NCI-H748 (cell line): ENCODE results near the gene DZIP1.
"Not testable (repeated sequence)": the region's sequence is repeated elsewhere in the genome, so short reads cannot be mapped to it uniquely, and the experiment has no call there.

ENCODE experiments used
- DNase-seq: peaks from one replicate; lab custom pipeline; 2025; ENCODE audit not compliant: unreplicated experiment; lab: John Stamatoyannopoulos, UW

DZIP1 gene, protein sequence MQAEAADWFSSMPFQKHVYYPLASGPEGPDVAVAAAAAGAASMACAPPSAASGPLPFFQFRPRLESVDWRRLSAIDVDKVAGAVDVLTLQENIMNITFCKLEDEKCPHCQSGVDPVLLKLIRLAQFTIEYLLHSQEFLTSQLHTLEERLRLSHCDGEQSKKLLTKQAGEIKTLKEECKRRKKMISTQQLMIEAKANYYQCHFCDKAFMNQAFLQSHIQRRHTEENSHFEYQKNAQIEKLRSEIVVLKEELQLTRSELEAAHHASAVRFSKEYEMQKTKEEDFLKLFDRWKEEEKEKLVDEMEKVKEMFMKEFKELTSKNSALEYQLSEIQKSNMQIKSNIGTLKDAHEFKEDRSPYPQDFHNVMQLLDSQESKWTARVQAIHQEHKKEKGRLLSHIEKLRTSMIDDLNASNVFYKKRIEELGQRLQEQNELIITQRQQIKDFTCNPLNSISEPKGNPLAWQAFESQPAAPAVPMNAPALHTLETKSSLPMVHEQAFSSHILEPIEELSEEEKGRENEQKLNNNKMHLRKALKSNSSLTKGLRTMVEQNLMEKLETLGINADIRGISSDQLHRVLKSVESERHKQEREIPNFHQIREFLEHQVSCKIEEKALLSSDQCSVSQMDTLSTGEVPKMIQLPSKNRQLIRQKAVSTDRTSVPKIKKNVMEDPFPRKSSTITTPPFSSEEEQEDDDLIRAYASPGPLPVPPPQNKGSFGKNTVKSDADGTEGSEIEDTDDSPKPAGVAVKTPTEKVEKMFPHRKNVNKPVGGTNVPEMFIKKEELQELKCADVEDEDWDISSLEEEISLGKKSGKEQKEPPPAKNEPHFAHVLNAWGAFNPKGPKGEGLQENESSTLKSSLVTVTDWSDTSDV

DNA sequence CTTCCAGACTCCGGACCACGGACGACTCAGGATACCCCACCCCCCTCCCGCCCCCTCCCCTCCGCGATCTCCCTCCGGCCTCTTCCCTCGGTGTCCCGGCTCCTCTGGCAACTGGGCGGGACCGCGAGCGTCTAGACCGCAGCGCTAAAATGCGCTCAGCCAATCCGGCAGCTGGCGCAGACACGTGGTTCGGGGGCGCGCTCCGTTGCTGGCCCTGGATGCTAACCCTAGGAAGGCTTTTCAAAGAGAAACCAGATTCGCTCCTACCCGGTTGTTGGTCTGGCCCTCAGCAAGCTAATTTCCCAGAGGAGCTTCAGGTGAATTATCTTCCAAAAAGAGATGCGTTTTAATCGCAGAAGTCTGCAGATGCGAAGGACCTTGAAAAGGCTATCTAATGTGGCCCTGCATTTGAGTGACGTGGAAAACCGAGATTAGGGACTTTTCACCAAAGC is at the start of gene DZIP1:
Gene DZIP1, minus strand, starts transcription at position 106 of the 452 bp plus-strand sequence. CDS start 2,677 bp downstream, outside the sequence.
- peak; percentile 86 for DNase-seq

DNA sequence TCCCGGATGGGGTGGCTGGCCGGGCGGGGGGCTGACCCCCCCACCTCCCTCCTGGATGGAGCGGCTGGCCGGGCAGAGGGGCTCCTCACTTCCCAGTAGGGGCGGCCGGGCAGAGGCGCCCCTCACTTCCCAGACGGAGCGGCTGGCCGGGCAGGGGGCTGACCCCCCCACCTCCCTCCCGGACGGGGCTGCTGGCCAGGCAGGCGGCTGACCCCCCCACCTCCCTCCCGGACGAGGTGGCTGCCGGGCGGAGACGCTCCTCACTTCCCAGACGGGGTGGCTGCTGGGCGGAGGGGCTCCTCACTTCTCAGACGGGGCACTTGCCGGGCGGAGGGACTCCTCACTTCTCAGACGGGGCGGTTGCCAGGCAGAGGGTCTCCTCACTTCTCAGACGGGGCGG is 46.5 kb upstream of the DZIP1 start:
- not testable (repeated sequence) for DNase-seq

DNA sequence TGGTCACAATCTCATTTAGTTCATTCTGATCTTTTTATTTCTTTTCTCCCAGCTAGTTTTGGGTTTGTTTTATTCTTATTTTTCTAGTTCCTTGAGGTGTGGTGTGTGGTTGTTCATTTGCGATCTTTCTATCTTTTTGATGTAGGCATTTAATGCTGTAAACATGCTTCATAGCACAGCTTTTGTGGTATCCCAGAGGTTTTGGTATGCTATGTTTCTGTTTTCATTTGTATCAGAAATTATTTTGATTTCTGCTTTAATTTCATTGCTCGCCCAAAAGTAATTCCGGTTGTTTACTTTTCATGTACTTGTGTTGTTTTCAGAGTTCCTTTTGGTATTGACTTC is 45.0 kb upstream of the DZIP1 start:
- DNase-seq = no peak

DNA sequence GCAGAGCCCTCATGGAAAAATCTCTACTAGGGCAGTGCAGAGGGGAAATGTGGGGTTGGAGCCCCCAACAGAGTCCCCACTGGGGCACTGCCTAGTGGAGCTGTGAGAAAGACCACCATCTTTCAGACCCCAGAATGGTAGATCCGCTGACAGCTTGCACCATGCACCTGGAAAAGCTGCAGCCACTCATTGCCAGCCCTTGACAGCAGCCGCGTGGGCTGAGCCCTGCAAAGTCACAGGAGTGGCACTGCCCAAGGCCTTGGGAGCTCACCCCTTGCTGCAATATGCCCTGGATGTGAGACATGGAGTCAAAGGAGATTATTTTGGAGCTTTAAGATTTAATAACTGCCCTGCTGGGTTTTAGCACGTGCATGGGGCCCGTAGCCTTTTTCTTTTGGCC is 40.5 kb upstream of the DZIP1 start:
- DNase-seq = not testable (repeated sequence)

DNA sequence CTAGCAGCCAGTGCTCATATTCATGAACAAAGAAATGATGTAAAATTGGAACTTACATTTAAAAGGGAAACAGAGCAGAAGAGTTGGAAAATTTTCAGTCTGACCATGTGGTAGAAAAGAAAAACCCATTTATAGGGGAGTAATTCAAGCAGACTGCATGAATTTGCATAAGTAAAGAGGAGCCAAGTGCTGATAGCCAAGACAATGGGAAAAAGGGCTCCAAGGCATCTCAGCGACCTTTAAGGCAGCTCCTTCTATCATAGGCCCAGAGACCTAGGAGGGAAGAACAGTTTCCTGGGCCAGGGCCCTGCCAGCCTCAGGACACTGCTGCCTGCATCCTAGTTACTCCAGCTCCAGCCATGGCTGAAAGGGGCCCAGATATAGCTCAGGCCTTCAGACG is 39.9 kb upstream of the DZIP1 start:
- DNase-seq = no peak

DNA sequence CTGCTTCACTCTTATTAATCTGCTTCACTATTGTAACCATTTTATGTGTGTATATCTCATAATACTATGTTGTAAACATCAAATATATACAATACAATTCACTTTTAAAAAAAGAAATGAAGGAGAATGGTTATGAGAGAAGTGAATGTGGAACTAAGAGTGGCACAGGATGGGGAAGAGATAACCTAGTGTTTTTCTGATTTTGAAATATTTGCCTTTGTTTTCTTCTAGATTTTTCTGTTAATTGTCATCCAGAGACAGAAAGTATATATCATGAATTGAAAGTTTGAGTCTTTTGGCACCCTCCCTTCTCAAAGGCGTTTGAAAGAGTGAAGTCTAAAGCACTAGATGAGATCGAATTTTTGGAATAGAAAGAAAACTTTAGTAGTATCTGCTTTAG is 35.2 kb upstream of the DZIP1 start:
- DNase-seq = no peak

DNA sequence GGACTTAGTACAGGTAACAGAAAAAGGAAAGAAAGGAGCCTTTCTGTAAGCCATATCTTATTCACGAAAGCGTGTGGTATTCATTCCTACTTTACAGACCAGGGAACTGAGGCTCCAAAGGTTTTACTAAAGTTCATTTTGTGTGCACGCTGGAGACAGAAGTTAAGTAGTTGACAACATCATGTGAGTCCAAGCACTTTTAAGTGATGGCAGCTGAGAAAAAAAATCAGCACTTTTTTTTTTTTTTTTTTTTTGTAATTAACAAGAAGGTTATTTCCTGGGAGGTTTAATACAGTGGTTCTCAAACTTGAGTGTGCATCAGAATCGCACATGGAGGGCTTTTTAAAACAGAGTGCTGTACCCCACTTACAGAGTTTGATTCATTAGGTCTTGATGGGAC is 34.5 kb upstream of the DZIP1 start:
- DNase-seq = no peak

DNA sequence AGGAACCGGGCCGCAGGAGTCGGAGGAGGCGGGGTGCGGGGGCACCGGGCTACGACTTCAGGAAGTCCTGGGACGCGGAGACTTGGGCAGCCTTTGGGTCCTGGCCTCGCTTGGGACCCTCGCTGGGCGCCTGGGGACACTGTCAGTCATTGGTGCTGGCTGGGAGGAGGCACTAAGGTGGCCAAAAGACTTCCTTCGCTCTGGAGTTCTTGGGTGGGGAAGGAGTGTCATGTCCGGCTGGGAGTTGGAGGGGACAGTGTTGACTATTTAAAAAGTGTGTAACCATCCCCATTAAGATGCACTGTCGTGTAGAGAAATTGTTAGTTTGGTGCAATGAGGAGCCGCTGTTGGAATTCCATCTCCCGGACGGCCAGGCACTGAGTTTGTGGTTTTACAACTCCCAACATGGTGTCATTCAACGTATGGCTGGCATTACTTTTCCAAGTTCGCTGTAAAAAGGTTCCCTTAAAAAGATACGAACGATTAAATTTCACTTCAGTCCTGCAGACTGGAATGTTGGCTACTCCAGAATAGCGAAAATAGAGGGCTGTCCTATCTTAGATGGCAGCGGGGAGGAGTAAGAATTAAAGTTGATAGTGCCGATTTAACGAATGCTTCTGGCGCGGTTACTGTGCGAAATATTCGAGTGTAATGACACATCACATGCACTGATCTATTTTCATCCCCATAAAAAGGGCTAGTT is 33.2 kb upstream of the DZIP1 start:
- DNase-seq = no peak

DNA sequence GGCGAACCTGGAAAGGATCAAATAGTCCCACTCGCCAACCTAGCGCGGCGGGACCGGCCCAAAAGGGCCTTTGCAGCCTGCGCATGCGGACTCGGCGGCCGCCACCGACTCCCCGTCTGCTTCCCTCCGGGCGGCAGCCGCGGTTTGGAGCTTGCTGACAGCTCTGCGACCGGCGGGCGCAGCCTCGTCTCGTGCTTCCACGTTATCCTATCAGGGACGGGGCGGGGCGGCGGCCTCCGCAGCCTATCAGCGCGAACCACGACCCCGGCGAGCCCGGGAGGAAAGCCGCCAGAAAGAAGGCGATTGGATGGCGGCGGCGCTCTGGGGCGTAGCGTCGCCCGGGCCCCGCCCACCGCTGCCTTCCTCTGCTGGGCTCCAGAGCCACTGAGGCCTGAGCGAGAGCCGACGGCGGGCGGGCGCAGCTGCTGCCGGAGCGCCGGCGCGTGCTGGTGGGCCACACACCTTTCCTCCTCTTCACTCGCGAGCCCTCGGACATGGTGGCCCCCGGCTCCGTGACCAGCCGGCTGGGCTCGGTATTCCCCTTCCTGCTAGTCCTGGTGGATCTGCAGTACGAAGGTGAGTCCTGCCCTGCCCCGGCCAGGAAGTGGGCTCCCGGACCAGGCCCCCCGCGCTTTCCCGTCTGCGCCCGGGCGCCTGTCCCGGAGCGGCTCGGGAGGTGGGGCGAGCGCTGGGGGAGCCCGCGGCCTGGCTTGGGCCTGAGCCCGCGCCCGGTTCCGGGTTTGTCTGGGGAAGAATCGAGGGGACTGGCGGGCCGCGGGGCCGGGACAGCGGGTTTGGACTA is 32.5 kb upstream of the DZIP1 start, which contains the start of gene DNAJC3:
Gene DNAJC3, plus strand, starts transcription at position 378 of the 802 bp plus-strand sequence. Its CDS starts 117 bp downstream, at position 495.
- peak; percentile 98 for DNase-seq

DNA sequence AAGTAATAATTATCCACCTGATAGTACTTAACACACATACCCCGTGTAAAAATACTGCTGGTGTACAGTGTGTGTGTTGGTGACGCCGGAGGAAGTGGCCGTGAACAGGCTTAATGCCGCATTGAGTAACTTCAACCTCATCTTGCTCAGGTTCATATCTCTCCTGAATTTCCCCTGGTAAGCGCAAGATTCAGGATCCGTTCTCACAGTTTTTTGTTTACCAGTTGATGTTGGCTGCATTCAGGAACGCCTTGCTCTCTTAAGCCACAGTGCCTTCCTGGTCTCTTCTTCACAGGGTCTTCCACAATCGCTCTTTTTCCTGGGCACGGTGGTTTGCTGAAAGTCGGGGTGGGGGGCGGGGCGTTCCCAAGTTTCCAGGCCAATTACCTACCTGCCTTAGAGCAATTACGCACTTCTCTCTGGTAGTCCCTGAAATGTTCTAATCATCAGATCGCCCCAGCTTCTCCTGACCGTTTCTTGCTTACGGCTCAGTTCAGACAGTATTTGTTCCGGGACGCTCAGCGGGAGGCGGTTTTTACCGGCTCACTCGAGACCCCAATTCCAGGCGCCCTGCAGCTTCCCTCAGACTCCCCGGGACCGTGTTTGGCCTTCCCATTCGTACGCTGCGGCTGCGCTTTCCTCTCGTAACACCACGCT is 31.7 kb upstream of the DZIP1 start:
- DNase-seq = peak; percentile 61

DNA sequence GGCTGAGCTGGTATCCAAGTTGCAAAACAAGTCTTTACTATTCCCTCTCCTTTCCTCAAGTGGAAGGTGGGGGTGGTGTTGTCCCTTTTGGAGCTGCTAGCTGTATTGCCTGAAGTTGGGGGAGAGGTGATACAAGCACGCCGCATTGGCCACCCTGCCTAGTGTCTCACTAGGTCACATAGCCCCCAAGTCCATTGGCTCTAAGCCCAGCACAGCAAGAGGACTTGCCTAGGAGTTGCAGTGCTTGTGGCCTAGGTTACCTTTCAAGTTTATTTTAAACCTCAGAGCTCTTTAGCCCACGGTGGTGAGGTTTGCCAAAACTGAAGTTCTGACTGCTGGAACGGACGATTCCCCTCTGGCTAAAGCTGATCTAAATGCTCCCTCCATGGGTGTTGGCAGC is 27.1 kb upstream of the DZIP1 start:
- no peak for DNase-seq

DNA sequence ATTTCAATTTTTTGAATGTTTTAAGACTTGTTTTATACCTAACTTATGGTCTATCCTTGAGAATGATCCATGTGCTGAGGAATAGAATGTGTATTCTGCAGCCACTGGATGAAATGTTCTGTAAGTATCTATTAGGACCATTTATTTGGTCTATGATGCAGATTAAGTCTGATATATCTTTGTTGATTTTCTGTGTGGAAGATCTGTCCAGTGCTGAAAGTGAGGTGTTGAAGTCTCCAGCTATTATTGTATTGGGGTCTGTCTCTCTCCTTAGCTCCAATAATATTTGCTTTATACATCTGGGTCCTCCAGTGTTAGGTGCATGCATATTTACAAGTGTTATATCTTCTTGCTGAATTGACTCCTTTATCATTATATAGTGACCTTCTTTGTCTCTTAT is 22.7 kb upstream of the DZIP1 start:
- DNase-seq = not testable (repeated sequence)

DNA sequence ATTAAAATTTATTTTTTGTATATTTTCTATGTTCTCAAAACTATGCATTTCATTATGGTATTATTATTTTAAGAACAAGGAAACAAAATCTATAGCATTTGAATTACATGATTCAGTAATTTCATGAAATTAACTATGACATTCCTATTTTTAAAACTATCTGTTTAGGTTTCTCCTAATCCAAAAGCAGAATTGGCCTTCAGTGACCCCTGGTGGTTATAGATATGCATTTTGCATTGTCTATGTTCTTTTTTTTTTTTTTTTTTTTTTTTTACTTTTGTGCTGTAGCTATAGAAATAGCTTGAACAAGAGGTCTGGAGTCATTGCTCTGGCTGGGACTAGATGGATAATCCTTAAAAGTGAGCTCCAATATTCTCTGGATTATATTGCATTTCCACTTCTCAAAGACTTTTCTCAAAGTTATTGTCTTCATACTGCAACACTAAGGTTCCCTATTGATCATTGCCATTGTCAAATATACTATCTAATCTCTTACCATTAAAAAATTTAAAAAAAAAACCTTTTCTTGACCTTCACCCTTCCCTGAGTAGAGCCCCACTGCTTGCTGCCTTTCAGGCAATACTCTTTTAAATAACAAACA is 16.6 kb upstream of the DZIP1 start:
- DNase-seq = peak; percentile 52

DNA sequence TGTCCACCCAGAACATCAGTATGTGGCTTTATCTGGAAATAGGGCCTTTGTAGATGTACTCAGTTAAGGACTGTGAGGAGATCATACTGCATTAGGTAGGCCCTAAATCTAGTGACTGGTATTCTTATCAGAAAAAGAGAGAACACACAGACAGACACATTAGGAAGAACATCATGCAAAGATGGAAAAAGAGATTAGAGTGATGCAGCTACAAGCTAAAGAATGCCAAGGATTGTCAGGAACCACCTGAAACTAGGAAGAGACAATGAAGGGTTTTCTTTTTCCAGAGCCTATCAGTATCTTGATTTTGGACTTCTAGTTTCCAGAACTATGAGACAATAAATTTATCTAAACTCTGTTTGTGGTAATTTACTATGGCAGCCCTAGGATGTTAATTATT is 15.0 kb upstream of the DZIP1 start:
- no peak for DNase-seq

DNA sequence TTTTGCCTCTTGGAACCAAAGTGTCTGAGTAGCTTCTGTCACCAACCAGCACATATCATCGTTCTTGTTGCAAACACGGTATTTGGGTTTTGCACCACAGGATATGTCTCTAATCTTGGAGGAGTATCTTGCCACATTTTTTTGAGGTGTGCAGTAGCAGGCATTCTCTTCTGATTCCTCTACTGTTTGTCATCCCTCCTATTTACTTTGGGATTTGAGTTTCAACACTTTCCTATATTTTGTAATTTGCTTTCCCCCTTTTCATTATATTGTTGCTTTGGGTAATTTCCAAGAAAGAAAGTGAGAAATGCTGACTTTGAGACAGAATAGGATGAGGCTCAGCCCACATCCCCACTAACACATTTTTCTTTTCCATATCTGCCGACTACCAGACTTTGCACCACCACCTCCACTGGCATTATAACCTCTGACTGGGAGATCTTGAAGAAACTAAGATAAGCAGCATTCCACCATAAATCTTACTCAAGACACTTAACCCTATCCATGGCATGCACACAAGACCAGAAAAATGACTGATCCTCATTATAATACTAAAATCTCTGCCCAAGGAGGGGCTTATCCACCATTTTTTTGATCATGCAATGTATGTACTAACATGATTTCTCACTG is 12.0 kb upstream of the DZIP1 start:
- DNase-seq = no peak

DNA sequence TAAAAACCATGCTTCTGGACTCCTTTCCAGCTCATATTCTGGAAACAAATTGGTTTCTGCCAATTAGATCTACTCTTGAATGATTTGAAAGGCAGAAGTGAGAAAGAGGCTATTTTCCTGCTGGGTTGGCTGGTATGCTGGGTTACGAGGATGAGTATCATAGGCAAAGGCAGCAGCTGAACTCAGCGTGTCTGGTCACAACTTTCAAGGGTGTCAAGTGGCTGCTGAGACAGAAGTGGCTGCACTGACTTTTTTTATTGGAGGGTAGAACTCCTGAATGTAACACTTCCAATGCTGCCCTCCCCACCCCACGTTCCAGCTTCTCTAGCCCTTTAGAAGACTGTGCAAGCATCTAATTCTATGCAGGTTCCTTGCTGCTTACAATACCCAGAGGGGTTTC is 8.3 kb upstream of the DZIP1 start:
- no peak for DNase-seq

DNA sequence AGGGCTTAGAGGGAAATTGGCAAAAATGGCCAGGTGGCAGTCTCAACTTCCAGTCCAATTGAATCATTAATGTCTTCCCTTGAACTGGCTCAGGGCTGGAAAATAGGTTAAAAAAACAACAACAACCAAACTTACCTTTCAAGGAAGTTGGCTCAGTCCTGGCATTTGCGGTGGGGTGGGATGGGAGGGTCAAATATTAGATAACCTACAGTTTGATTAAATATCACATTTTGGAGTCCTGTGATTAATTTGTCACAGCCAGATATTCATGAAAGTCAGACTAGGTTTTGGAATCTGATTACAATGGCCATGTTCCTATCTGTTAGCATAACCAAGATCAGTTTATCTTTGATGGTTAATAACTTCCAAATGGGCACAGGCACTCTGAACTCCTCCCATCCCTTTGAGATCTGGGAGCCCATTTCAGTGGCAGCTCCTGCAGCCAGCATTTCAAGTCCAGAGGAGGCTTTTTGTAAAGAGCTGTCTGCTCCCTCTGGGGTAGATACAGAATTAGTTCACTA is 7.8 kb upstream of the DZIP1 start:
- no peak for DNase-seq

DNA sequence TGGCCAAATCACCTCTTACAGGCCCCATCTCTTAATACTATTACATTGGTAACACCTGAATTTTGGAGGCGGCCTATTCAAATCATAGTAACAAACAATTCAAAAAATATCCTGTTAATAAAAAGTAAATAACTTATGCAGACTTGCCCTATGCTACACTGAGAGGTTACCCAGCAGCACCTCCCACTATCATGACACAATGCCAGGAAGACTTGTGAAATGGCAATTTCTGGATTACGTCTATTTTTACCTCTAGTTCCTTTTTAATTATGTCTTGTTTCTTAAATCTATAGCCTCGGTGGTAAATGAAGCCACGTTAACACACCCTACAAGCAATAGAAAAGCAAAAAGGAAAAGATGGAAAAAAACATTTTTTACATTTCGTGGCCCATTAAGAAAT is 6.2 kb upstream of the DZIP1 start:
- DNase-seq = no peak

DNA sequence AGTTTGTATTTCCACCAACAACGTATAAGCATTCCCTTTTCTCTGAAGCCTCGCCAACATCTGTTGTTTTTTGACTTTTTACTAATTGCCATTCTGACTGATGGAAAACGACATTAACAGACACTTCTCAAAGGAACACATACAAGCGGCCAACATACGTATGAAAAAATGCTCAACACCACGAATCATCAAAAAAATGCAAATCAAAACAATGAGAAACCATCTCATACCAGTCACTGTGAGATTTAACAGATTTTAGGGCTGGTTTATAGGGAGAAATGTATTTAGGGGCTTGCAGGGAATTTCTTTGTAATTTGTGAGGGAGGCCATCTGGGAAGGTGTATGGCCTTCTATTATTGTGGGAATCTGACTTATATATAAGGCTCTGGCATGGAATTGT is 2.8 kb upstream of the DZIP1 start:
- DNase-seq = no peak
